HepG2 (cell line): ENCODE data around the gene C11orf24. TPM values are rescaled to one million over a fixed set of nuclear protein-coding genes. Genes with fewer than 3 reads are reported as not detected.

Source experiments
- ATF1 ChIP-seq: IDR thresholded peaks from 2 replicates; pipeline ENCODE4 v1.6.1; 2016; ENCODE audit warnings: mild to moderate bottlenecking, control low read depth
- ATM ChIP-seq: fragments of 450-650 bp; IDR thresholded peaks from 2 replicates; pipeline ENCODE4 v1.7.1; 2017; ENCODE audit warnings: mild to moderate bottlenecking, borderline replicate concordance
- EED ChIP-seq: sonication (generic); formaldehyde crosslinking; IDR thresholded peaks from 2 replicates; pipeline ENCODE4 v1.5.0; 2020; ENCODE audit warnings: mild to moderate bottlenecking, missing genetic modification reagents
- FOXK2 ChIP-seq: fragments of 450-650 bp; IDR thresholded peaks from 2 replicates; pipeline ENCODE4 v1.6.1; 2016
- MED1 ChIP-seq: sonication (generic); formaldehyde crosslinking; IDR thresholded peaks from 2 replicates; pipeline ENCODE4 v1.4.0; 2020; ENCODE audit warnings: missing genetic modification reagents
- MTF1 ChIP-seq: sonication (generic); formaldehyde crosslinking; IDR thresholded peaks from 2 replicates; pipeline ENCODE4 v1.5.0; 2020; ENCODE audit warnings: missing genetic modification reagents
- POGZ ChIP-seq: sonication (generic); formaldehyde crosslinking; IDR thresholded peaks from 2 replicates; pipeline ENCODE4 v1.4.0; 2020; ENCODE audit warnings: mild to moderate bottlenecking, missing genetic modification reagents
- SCMH1 ChIP-seq: sonication (generic); formaldehyde crosslinking; IDR thresholded peaks from 2 replicates; pipeline ENCODE4 v1.9.0; 2021; ENCODE audit warnings: missing genetic modification reagents, mild to moderate bottlenecking, borderline replicate concordance
- SIX1 ChIP-seq: sonication (generic); formaldehyde crosslinking; IDR thresholded peaks from 2 replicates; pipeline ENCODE4 v1.4.0; 2020; ENCODE audit warnings: missing genetic modification reagents, borderline replicate concordance
- SP4 ChIP-seq: sonication (generic); formaldehyde crosslinking; IDR thresholded peaks from 2 replicates; pipeline ENCODE4 v1.8.1; 2023; ENCODE audit warnings: mild to moderate bottlenecking, missing genetic modification reagents
- TRIM24 ChIP-seq: sonication (generic); formaldehyde crosslinking; IDR thresholded peaks from 2 replicates; pipeline ENCODE4 v1.8.0; 2022; ENCODE audit warnings: mild to moderate bottlenecking, missing genetic modification reagents
- ZFP36 ChIP-seq: fragments of 150-350 bp; IDR thresholded peaks from 2 replicates; pipeline ENCODE4 v1.6.1; 2018; ENCODE audit warnings: borderline replicate concordance, low read length, low read depth; ENCODE audit not compliant: partially characterized antibody
- ZNF101 ChIP-seq: sonication (generic); formaldehyde crosslinking; IDR thresholded peaks from 2 replicates; pipeline ENCODE4 v1.4.0; 2020; ENCODE audit warnings: mild to moderate bottlenecking, low read depth, missing genetic modification reagents, borderline replicate concordance
- ZNF12 ChIP-seq: sonication (generic); formaldehyde crosslinking; IDR thresholded peaks from 2 replicates; pipeline ENCODE4 v1.5.0; 2020; ENCODE audit warnings: missing genetic modification reagents
- ZNF136 ChIP-seq: sonication (generic); formaldehyde crosslinking; IDR thresholded peaks from 2 replicates; pipeline ENCODE4 v1.8.1; 2022; ENCODE audit warnings: low read depth, mild to moderate bottlenecking, moderate library complexity, missing genetic modification reagents
- ZNF232 ChIP-seq: sonication (generic); formaldehyde crosslinking; IDR thresholded peaks from 2 replicates; pipeline ENCODE4 v1.4.0; 2020; ENCODE audit warnings: missing genetic modification reagents, borderline replicate concordance
- ZNF510 ChIP-seq: sonication (generic); formaldehyde crosslinking; IDR thresholded peaks from 2 replicates; pipeline ENCODE4 v1.4.0; 2020; ENCODE audit warnings: low read depth, mild to moderate bottlenecking, missing genetic modification reagents
- ZNF567 ChIP-seq: sonication (generic); formaldehyde crosslinking; IDR thresholded peaks from 2 replicates; pipeline ENCODE4 v1.8.1; 2023; ENCODE audit warnings: mild to moderate bottlenecking, missing genetic modification reagents, borderline replicate concordance
- ZNF589 ChIP-seq: sonication (generic); formaldehyde crosslinking; conservative IDR thresholded peaks from 2 replicates; pipeline ENCODE4 v1.8.0; 2022; ENCODE audit warnings: mild to moderate bottlenecking, moderate library complexity, missing genetic modification reagents
- ZNF674 ChIP-seq: sonication (generic); formaldehyde crosslinking; IDR thresholded peaks from 2 replicates; pipeline ENCODE4 v1.5.0; 2020; ENCODE audit warnings: low read depth, mild to moderate bottlenecking, missing genetic modification reagents
- ZSCAN22 ChIP-seq: sonication (generic); formaldehyde crosslinking; IDR thresholded peaks from 2 replicates; pipeline ENCODE4 v1.4.0; 2020; ENCODE audit warnings: mild to moderate bottlenecking, missing genetic modification reagents
- polyA plus RNA-seq, 8 experiments: library from polyadenylated mRNA; depleted of rRNA in 3 of 8; stranded (reverse) in 7 of 8; unstranded in 1 of 8; fragments of >200 nt; fragmentation: Illumina TruSeq in 4 of 8; extraction: Trizol in 4 of 8; gene quantifications; 2 replicates each; pipeline versions ENCODE4 v1.2.1 to v1.2.3, GENCODE V29; 2011 to 2016; ENCODE audit warnings: low read depth in 4 of 8, missing spikeins in 1 of 8, mixed read lengths in 1 of 8; ENCODE audit not compliant: insufficient read depth in 1 of 8
- total RNA-seq, 5 experiments: library from RNA; depleted of rRNA; stranded (reverse); fragments of >200 nt; fragmentation: Illumina TruSeq; extraction: Trizol; gene quantifications; 2 replicates each; pipeline ENCODE4 v1.2.3, GENCODE V29; 2016; ENCODE audit warnings: low read depth in 1 of 5
- TF ChIP-seq, protein P1 (sequence below): sonication (generic); formaldehyde crosslinking; IDR thresholded peaks from 2 replicates; pipeline ENCODE4 v1.5.0; 2020; ENCODE audit warnings: mild to moderate bottlenecking, missing genetic modification reagents
- TF ChIP-seq, protein P2 (sequence below): sonication (generic); formaldehyde crosslinking; IDR thresholded peaks from 2 replicates; pipeline ENCODE4 v1.8.1; 2023; ENCODE audit warnings: mild to moderate bottlenecking, inconsistent platforms, moderate library complexity, missing genetic modification reagents, borderline replicate concordance
- TF ChIP-seq, protein P3 (sequence below): sonication (generic); formaldehyde crosslinking; IDR thresholded peaks from 2 replicates; pipeline ENCODE4 v1.5.1; 2020; ENCODE audit warnings: missing genetic modification reagents, mild to moderate bottlenecking, borderline replicate concordance
- TF ChIP-seq, protein P4 (sequence below): sonication (generic); formaldehyde crosslinking; conservative IDR thresholded peaks from 2 replicates; pipeline ENCODE4 v1.4.0; 2020; ENCODE audit warnings: missing genetic modification reagents

The C11orf24 gene
- total and polyA plus RNA-seq, 2 of the 13 experiments (the other 11 are each of a cell fraction or from before 2014, with no cell fraction given) = 52.9 to 55.5 TPM

DNA sequence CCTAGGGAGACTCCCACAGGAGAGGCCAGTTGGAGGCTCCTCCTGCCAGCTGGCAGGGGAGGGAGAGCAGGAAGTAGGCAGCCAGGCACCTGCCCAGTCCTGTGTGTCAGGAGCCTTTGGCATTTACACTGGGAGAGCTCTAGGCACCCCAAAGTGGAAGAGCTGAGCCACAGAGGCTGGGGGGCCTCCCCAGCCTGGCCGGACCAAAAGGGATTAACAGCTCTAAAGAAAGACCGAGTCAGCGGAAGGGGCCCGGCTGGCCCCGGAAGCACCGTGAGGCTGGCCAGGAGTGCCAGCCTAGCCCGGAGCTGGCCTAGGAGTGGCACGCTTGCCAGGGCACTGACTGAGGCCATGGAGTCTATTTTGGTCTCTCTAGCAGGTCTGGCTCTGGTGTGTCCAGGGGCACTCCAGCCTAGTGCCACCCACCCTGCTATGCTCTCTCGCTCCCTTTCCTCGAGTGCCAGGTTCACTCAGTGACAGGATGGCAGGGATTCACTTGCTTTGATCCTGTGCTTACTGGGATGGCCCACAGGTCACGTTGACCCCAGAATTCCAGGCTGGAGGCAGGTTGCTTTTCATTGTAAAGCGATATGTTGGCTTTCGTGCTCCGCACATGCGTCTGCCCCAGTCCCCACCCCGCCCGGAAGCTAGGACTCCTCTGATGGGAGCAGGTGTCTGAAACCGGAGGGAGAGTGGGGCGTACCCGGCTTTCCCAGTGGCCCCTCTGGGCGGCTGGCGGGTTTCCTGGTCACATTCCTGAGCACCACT lies 55.4 kb downstream of the C11orf24 start (continued):
- TF ChIP-seq, protein P1, sequence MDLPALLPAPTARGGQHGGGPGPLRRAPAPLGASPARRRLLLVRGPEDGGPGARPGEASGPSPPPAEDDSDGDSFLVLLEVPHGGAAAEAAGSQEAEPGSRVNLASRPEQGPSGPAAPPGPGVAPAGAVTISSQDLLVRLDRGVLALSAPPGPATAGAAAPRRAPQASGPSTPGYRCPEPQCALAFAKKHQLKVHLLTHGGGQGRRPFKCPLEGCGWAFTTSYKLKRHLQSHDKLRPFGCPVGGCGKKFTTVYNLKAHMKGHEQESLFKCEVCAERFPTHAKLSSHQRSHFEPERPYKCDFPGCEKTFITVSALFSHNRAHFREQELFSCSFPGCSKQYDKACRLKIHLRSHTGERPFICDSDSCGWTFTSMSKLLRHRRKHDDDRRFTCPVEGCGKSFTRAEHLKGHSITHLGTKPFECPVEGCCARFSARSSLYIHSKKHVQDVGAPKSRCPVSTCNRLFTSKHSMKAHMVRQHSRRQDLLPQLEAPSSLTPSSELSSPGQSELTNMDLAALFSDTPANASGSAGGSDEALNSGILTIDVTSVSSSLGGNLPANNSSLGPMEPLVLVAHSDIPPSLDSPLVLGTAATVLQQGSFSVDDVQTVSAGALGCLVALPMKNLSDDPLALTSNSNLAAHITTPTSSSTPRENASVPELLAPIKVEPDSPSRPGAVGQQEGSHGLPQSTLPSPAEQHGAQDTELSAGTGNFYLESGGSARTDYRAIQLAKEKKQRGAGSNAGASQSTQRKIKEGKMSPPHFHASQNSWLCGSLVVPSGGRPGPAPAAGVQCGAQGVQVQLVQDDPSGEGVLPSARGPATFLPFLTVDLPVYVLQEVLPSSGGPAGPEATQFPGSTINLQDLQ (CRISPR knock-in tag) = no peak
- 0 out of 2 replicates have a peak, but pooled peaks have one; percentile 43 for TF ChIP-seq ZNF232 (CRISPR knock-in tag)
- TF ChIP-seq ZSCAN22 (CRISPR knock-in tag) = no peak
- TF ChIP-seq ZNF589 (CRISPR knock-in tag) = no peak
- no peak for TF ChIP-seq ZNF674
- no peak for TF ChIP-seq ZNF567 (CRISPR knock-in tag)
- no peak; the same call in 1 of the 2 replicates for TF ChIP-seq MED1
- no peak for TF ChIP-seq ZNF12
- no peak for TF ChIP-seq SP4 (CRISPR knock-in tag)
- TF ChIP-seq, protein P2, sequence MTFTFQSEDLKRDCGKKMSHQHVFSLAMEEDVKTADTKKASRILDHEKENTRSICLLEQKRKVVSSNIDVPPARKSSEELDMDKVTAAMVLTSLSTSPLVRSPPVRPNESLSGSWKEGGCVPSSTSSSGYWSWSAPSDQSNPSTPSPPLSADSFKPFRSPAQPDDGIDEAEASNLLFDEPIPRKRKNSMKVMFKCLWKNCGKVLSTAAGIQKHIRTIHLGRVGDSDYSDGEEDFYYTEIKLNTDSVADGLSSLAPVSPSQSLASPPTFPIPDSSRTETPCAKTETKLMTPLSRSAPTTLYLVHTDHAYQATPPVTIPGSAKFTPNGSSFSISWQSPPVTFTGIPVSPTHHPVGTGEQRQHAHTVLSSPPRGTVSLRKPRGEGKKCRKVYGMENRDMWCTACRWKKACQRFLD (CRISPR knock-in tag) = no peak
- no peak for TF ChIP-seq ATF1 (CRISPR knock-in tag)
- TF ChIP-seq ZNF136 = no peak
- TF ChIP-seq ZFP36 = no peak
- TF ChIP-seq ZNF101 (CRISPR knock-in tag) = no peak
- no peak for TF ChIP-seq ATM
- TF ChIP-seq ZNF510 (CRISPR knock-in tag) = no peak
- TF ChIP-seq FOXK2 = no peak
- no peak for TF ChIP-seq MTF1 (CRISPR knock-in tag)
- TF ChIP-seq SIX1 (CRISPR knock-in tag) = 0 out of 2 replicates have a peak, but pooled peaks have one; percentile 51
- no peak for TF ChIP-seq EED
- no peak for TF ChIP-seq POGZ (CRISPR knock-in tag)
- TF ChIP-seq SCMH1 (CRISPR knock-in tag) = no peak
- TF ChIP-seq, protein P3, sequence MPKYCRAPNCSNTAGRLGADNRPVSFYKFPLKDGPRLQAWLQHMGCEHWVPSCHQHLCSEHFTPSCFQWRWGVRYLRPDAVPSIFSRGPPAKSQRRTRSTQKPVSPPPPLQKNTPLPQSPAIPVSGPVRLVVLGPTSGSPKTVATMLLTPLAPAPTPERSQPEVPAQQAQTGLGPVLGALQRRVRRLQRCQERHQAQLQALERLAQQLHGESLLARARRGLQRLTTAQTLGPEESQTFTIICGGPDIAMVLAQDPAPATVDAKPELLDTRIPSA (CRISPR knock-in tag) = no peak
- TF ChIP-seq, protein P4, sequence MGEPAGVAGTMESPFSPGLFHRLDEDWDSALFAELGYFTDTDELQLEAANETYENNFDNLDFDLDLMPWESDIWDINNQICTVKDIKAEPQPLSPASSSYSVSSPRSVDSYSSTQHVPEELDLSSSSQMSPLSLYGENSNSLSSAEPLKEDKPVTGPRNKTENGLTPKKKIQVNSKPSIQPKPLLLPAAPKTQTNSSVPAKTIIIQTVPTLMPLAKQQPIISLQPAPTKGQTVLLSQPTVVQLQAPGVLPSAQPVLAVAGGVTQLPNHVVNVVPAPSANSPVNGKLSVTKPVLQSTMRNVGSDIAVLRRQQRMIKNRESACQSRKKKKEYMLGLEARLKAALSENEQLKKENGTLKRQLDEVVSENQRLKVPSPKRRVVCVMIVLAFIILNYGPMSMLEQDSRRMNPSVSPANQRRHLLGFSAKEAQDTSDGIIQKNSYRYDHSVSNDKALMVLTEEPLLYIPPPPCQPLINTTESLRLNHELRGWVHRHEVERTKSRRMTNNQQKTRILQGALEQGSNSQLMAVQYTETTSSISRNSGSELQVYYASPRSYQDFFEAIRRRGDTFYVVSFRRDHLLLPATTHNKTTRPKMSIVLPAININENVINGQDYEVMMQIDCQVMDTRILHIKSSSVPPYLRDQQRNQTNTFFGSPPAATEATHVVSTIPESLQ (CRISPR knock-in tag) = no peak
- no peak for TF ChIP-seq TRIM24 (CRISPR knock-in tag)
